Measurements from ENCODE around the gene ZSCAN5A.

Gene ZSCAN5A

DNA sequence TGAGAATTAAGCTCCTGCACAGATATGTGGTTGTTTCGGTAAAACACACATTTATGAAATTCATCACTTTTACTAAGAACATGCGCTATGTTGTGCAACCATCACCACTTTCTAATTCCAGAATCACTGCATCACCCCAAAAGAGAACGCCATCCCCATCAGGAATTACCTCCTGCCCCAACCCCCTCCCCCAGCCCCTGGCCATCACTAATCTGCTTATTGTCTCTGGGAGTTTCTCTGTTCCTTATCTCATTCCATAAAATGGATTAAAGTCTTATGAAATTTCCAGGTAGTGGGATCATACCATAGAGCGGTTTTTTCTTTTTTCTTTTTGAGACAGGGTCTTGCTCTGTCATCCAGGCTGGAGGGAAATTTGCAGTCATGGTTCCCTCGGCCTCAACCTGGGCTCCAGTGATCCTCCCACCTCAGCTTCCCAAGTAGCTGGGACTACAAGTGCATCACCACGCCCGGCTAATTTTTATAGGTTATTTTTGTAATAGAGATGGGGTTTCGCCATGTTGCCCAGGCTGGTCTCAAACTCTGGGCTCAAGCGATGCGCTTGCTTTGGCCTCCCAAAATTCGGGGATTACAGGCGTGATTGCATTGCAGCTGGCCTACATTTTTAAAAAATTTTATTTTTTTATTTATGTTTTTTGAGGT, 120.5 kb downstream of the ZSCAN5A start:
- Histone ChIP-seq H3K4me1 (ENCODE audit: control insufficient read depth, insufficient read depth, low read depth, low read length) (peaks cover 1% of the 10 kb centered on the region), H2BK15ac (ENCODE audit: low read depth, poor library complexity, severe bottlenecking) (no peak overlapping the region), H2AK5ac (ENCODE audit: low read length, severe bottlenecking) (no peak overlapping the region), H3K4ac (ENCODE audit: low read depth in 1 of 2, low read length in 2 of 2) (no peak overlapping the region), H3K79me1 (replicated peaks; ENCODE audit: low read length, poor library complexity, severe bottlenecking) (no peaks in the 10 kb centered on the region), H2BK120ac (ENCODE audit: low read depth, low read length) (no peak overlapping the region), H2BK5ac (ENCODE audit: low read depth, low read length, poor library complexity, severe bottlenecking) (no peak overlapping the region), H2AFZ (ENCODE audit: low read depth, low read length) (no peak overlapping the region), H3K4me3 (ENCODE audit: insufficient read depth in 1 of 2, low read depth in 1 of 2, low read length in 2 of 2) (no peak overlapping the region), H3K36me3 (ENCODE audit: control insufficient read depth in 1 of 2, insufficient read depth in 2 of 2, low read depth in 1 of 2, low read length in 2 of 2) (no peaks in the 10 kb centered on the region), H3K14ac (ENCODE audit: low read length in 2 of 2) (no peak overlapping the region), H3K27ac (ENCODE audit: low read length, poor library complexity, severe bottlenecking) (no peak overlapping the region), H3K18ac (ENCODE audit: low read depth in 1 of 2, low read length in 2 of 2) (no peak overlapping the region), H3K9ac (ENCODE audit: low read length) (no peak overlapping the region), H3K23ac (ENCODE audit: low read length in 2 of 2) (no peak overlapping the region), H3K4me2 (ENCODE audit: low read length, poor library complexity, severe bottlenecking) (no peak overlapping the region), H4K91ac (ENCODE audit: low read length) (no peak overlapping the region), H4K8ac (ENCODE audit: low read length) (no peak overlapping the region), H2BK12ac (ENCODE audit: low read length in 2 of 2) (no peak overlapping the region), H3K9me3 (ENCODE audit: control insufficient read depth, low read length) (no peaks in the 10 kb centered on the region), H3K27me3 (ENCODE audit: control insufficient read depth in 1 of 2, insufficient read depth in 1 of 2, low read length in 2 of 2) (no peaks in the 10 kb centered on the region)
- no peak for DNase-seq
- 76% methylated on average over 11 of the region's 12 CpGs for WGBS

DNA sequence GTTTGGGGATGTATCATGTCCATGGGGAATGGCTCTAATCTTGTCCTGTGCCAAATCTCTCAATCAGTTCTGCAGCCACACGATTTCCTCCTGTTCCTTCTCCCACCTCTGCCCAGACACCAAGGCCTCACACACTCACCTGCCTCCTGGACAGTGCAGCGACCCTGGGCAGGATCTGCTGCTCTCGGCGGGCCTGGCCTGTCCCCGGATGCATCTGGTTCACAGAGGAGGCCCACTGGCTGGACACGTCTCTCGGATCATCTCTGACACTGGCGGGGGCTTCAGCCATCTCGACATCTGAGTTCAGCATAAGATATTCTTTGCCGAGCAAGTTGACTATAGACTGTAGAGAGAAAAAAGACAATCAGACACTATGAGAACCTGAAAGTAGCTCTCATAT, 122.9 kb downstream of the ZSCAN5A start:
- H3K14ac ChIP-seq (ENCODE audit: low read length in 2 of 2): no peak overlapping the region
- H3K4me3 ChIP-seq (ENCODE audit: insufficient read depth in 1 of 2, low read depth in 1 of 2, low read length in 2 of 2): no peak overlapping the region
- no peak overlapping the region for H3K4me2 ChIP-seq (ENCODE audit: low read length, poor library complexity, severe bottlenecking)
- H3K79me1 ChIP-seq (replicated peaks; ENCODE audit: low read length, poor library complexity, severe bottlenecking): no peaks in the 10 kb centered on the region
- H3K36me3 ChIP-seq (ENCODE audit: control insufficient read depth in 1 of 2, insufficient read depth in 2 of 2, low read depth in 1 of 2, low read length in 2 of 2): no peaks in the 10 kb centered on the region
- 76% methylated on average over 10 of the region's 10 CpGs for WGBS
- no peak for DNase-seq
- no peaks in the 10 kb centered on the region for H3K9me3 ChIP-seq (ENCODE audit: control insufficient read depth, low read length)
- H3K27ac ChIP-seq (ENCODE audit: low read length, poor library complexity, severe bottlenecking): no peak overlapping the region
- H3K23ac ChIP-seq (ENCODE audit: low read length in 2 of 2): no peak overlapping the region
- H4K8ac ChIP-seq (ENCODE audit: low read length): no peak overlapping the region
- no peak overlapping the region for H3K9ac ChIP-seq (ENCODE audit: low read length)
- no peak overlapping the region for H2AFZ ChIP-seq (ENCODE audit: low read depth, low read length)
- H2BK15ac ChIP-seq (ENCODE audit: low read depth, poor library complexity, severe bottlenecking): no peak overlapping the region
- peaks cover 1% of the 10 kb centered on the region for H3K4me1 ChIP-seq (ENCODE audit: control insufficient read depth, insufficient read depth, low read depth, low read length)
- no peak overlapping the region for H2BK120ac ChIP-seq (ENCODE audit: low read depth, low read length)
- H2BK12ac ChIP-seq (ENCODE audit: low read length in 2 of 2): no peak overlapping the region
- no peak overlapping the region for H2AK5ac ChIP-seq (ENCODE audit: low read length, severe bottlenecking)
- no peaks in the 10 kb centered on the region for H3K27me3 ChIP-seq (ENCODE audit: control insufficient read depth in 1 of 2, insufficient read depth in 1 of 2, low read length in 2 of 2)
- H3K4ac ChIP-seq (ENCODE audit: low read depth in 1 of 2, low read length in 2 of 2): no peak overlapping the region
- no peak overlapping the region for H3K18ac ChIP-seq (ENCODE audit: low read depth in 1 of 2, low read length in 2 of 2)
- H4K91ac ChIP-seq (ENCODE audit: low read length): no peak overlapping the region
- no peak overlapping the region for H2BK5ac ChIP-seq (ENCODE audit: low read depth, low read length, poor library complexity, severe bottlenecking)

DNA sequence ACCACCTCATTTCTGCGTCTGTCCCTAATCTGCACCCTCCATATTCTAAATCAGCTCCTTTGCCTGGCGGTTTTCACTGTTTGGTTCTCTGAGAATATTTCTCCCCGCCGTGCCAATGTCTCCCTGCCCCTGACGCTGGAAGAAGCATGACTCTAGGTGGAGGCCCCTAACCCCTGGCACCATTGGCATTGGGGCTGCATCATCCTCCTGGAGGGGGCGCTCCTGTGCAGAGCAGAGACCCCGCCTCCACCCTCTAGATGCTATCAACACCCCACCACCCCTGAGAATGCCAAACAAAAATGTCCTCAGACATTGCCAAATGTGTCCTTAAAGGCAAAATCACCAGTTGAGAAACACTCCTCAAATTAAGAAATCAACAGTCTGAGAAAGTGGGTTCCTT, 123.5 kb downstream of the ZSCAN5A start:
- H4K8ac ChIP-seq (ENCODE audit: low read length): no peak overlapping the region
- no peak overlapping the region for H2AK5ac ChIP-seq (ENCODE audit: low read length, severe bottlenecking)
- H4K91ac ChIP-seq (ENCODE audit: low read length): no peak overlapping the region
- no peak overlapping the region for H3K4me2 ChIP-seq (ENCODE audit: low read length, poor library complexity, severe bottlenecking)
- no peaks in the 10 kb centered on the region for H3K9me3 ChIP-seq (ENCODE audit: control insufficient read depth, low read length)
- WGBS: 53% methylated on average over 7 of the region's 7 CpGs
- H2BK5ac ChIP-seq (ENCODE audit: low read depth, low read length, poor library complexity, severe bottlenecking): no peak overlapping the region
- no peaks in the 10 kb centered on the region for H3K27me3 ChIP-seq (ENCODE audit: control insufficient read depth in 1 of 2, insufficient read depth in 1 of 2, low read length in 2 of 2)
- no peaks in the 10 kb centered on the region for H3K79me1 ChIP-seq (replicated peaks; ENCODE audit: low read length, poor library complexity, severe bottlenecking)
- H2BK120ac ChIP-seq (ENCODE audit: low read depth, low read length): no peak overlapping the region
- peaks cover 1% of the 10 kb centered on the region for H3K4me1 ChIP-seq (ENCODE audit: control insufficient read depth, insufficient read depth, low read depth, low read length)
- H2BK15ac ChIP-seq (ENCODE audit: low read depth, poor library complexity, severe bottlenecking): no peak overlapping the region
- no peaks in the 10 kb centered on the region for H3K36me3 ChIP-seq (ENCODE audit: control insufficient read depth in 1 of 2, insufficient read depth in 2 of 2, low read depth in 1 of 2, low read length in 2 of 2)
- H3K4me3 ChIP-seq (ENCODE audit: insufficient read depth in 1 of 2, low read depth in 1 of 2, low read length in 2 of 2): no peak overlapping the region
- H3K18ac ChIP-seq (ENCODE audit: low read depth in 1 of 2, low read length in 2 of 2): no peak overlapping the region
- H3K23ac ChIP-seq (ENCODE audit: low read length in 2 of 2): no peak overlapping the region
- H3K27ac ChIP-seq (ENCODE audit: low read length, poor library complexity, severe bottlenecking): no peak overlapping the region
- no peak overlapping the region for H3K14ac ChIP-seq (ENCODE audit: low read length in 2 of 2)
- H3K4ac ChIP-seq (ENCODE audit: low read depth in 1 of 2, low read length in 2 of 2): no peak overlapping the region
- H3K9ac ChIP-seq (ENCODE audit: low read length): no peak overlapping the region
- DNase-seq: no peak
- H2AFZ ChIP-seq (ENCODE audit: low read depth, low read length): no peak overlapping the region
- H2BK12ac ChIP-seq (ENCODE audit: low read length in 2 of 2): no peak overlapping the region

DNA sequence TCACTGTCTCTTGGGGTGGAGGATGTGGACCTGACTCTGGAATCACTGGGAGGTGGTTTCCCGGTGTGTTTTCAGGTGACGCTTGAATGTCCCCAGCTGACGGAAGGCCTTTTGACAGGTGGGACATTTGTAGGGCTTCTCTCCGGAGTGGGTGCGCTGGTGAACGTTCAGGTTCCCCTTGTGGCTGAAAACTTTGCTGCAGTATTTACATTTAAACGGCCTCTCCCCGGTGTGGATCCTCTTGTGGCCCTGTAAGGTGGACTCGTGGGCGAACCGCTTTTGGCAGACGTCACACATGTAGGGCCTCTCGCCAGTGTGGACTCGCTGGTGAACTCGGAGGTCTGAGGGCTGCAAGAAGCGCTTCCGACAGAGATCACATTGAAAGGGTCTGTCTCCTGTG, 124.9 kb downstream of the ZSCAN5A start:
- no peak overlapping the region for H2BK15ac ChIP-seq (ENCODE audit: low read depth, poor library complexity, severe bottlenecking)
- no peak overlapping the region for H3K9ac ChIP-seq (ENCODE audit: low read length)
- H3K27me3 ChIP-seq (ENCODE audit: control insufficient read depth in 1 of 2, insufficient read depth in 1 of 2, low read length in 2 of 2): no peaks in the 10 kb centered on the region
- no peak overlapping the region for H3K27ac ChIP-seq (ENCODE audit: low read length, poor library complexity, severe bottlenecking)
- H2BK5ac ChIP-seq (ENCODE audit: low read depth, low read length, poor library complexity, severe bottlenecking): no peak overlapping the region
- H3K18ac ChIP-seq (ENCODE audit: low read depth in 1 of 2, low read length in 2 of 2): no peak overlapping the region
- H4K91ac ChIP-seq (ENCODE audit: low read length): no peak overlapping the region
- no peak overlapping the region for H3K4me3 ChIP-seq (ENCODE audit: insufficient read depth in 1 of 2, low read depth in 1 of 2, low read length in 2 of 2)
- 79% methylated on average over 17 of the region's 17 CpGs for WGBS
- H3K36me3 ChIP-seq (ENCODE audit: control insufficient read depth in 1 of 2, insufficient read depth in 2 of 2, low read depth in 1 of 2, low read length in 2 of 2): no peaks in the 10 kb centered on the region
- no peak overlapping the region for H3K23ac ChIP-seq (ENCODE audit: low read length in 2 of 2)
- no peak overlapping the region for H3K4me2 ChIP-seq (ENCODE audit: low read length, poor library complexity, severe bottlenecking)
- no peak overlapping the region for H2BK120ac ChIP-seq (ENCODE audit: low read depth, low read length)
- no peaks in the 10 kb centered on the region for H3K9me3 ChIP-seq (ENCODE audit: control insufficient read depth, low read length)
- no peak overlapping the region for H3K14ac ChIP-seq (ENCODE audit: low read length in 2 of 2)
- no peak overlapping the region for H2BK12ac ChIP-seq (ENCODE audit: low read length in 2 of 2)
- H4K8ac ChIP-seq (ENCODE audit: low read length): no peak overlapping the region
- peaks cover 1% of the 10 kb centered on the region for H3K4me1 ChIP-seq (ENCODE audit: control insufficient read depth, insufficient read depth, low read depth, low read length)
- no peaks in the 10 kb centered on the region for H3K79me1 ChIP-seq (replicated peaks; ENCODE audit: low read length, poor library complexity, severe bottlenecking)
- DNase-seq: no peak
- no peak overlapping the region for H2AFZ ChIP-seq (ENCODE audit: low read depth, low read length)
- no peak overlapping the region for H3K4ac ChIP-seq (ENCODE audit: low read depth in 1 of 2, low read length in 2 of 2)
- no peak overlapping the region for H2AK5ac ChIP-seq (ENCODE audit: low read length, severe bottlenecking)

Data from mesenchymal stem cell (in vitro differentiated cells and primary cell).